Keratinocyte (primary cell): ENCODE data around the gene TNFAIP3. TPM values are rescaled to one million over a fixed set of nuclear protein-coding genes. Genes with fewer than 3 reads are reported as not detected.

ENCODE experiments used
- DNase-seq: peaks from one replicate; pipeline ENCODE4 v3.0.0-alpha.2; 2011; ENCODE audit warnings: low read depth, missing footprints, low spot score
- FAIRE-seq: peaks from 2 replicates; lab custom pipeline; 2011; peaks lifted over from hg19 to GRCh38; lab: Jason Lieb, UNC
- H2AFZ ChIP-seq: 2 replicates; pipeline ENCODE4 v1.6.0; 2012; ENCODE audit warnings: low read length, control low read depth, inconsistent platforms; ENCODE audit not compliant: control insufficient read depth
- H3K27ac ChIP-seq: 2 replicates; pipeline ENCODE4 v1.5.1; 2011; ENCODE audit warnings: low read length; ENCODE audit not compliant: control insufficient read depth, insufficient read depth
- H3K27me3 ChIP-seq: 3 replicates; pipeline ENCODE4 v1.6.0; 2011; ENCODE audit warnings: low read length; ENCODE audit not compliant: control insufficient read depth, insufficient read depth; ENCODE audit errors: extremely low read depth
- H3K36me3 ChIP-seq, 2 experiments: 2 replicates in 1 of 2; 3 replicates in 1 of 2; pipeline ENCODE4 v1.5.1; 2011; ENCODE audit warnings: low read length in 2 of 2, mild to moderate bottlenecking in 1 of 2; ENCODE audit not compliant: control insufficient read depth in 2 of 2, insufficient read depth in 2 of 2; ENCODE audit errors: extremely low read depth in 1 of 2
- H3K4me1 ChIP-seq: 3 replicates; pipeline ENCODE4 v1.5.1; 2011; ENCODE audit warnings: low read length; ENCODE audit not compliant: control insufficient read depth, insufficient read depth; ENCODE audit errors: extremely low read depth
- H3K4me2 ChIP-seq: 3 replicates; pipeline ENCODE4 v1.6.0; 2011; ENCODE audit warnings: low read depth, low read length; ENCODE audit not compliant: control insufficient read depth, insufficient read depth; ENCODE audit errors: extremely low read depth
- H3K4me3 ChIP-seq, 3 experiments: fragments of 200-600 bp in 1 of 3; sonication (generic) in 1 of 3; 2 replicates in 2 of 3; 3 replicates in 1 of 3; pipeline ENCODE4 v1.5.1; 2011 to 2016; ENCODE audit warnings: low read length in 3 of 3, mild to moderate bottlenecking in 3 of 3, control low read depth in 2 of 3, inconsistent platforms in 1 of 3, low read depth in 1 of 3, mixed read lengths in 1 of 3, mixed run types in 1 of 3, moderate library complexity in 1 of 3; ENCODE audit not compliant: control insufficient read depth in 2 of 3, insufficient read depth in 2 of 3; ENCODE audit errors: extremely low read depth in 1 of 3
- H3K79me2 ChIP-seq: 2 replicates; pipeline ENCODE4 v1.6.0; 2012; ENCODE audit warnings: low read length; ENCODE audit not compliant: control insufficient read depth, insufficient read depth
- H3K9ac ChIP-seq: 3 replicates; pipeline ENCODE4 v1.6.0; 2011; ENCODE audit warnings: low read length; ENCODE audit not compliant: control insufficient read depth, insufficient read depth; ENCODE audit errors: extremely low read depth
- H3K9me1 ChIP-seq: 3 replicates; pipeline ENCODE4 v1.6.0; 2011; ENCODE audit warnings: low read length; ENCODE audit not compliant: control insufficient read depth, insufficient read depth; ENCODE audit errors: extremely low read depth
- H3K9me3 ChIP-seq: 2 replicates; pipeline ENCODE4 v1.5.1; 2012; ENCODE audit warnings: low read depth, low read length; ENCODE audit not compliant: control insufficient read depth
- H4K20me1 ChIP-seq: 3 replicates; pipeline ENCODE4 v1.6.0; 2011; ENCODE audit warnings: low read length; ENCODE audit not compliant: control insufficient read depth, insufficient read depth; ENCODE audit errors: extremely low read depth
- EZH2 ChIP-seq: IDR thresholded peaks from one replicate; pipeline ENCODE4 v1.6.1; 2012; ENCODE audit warnings: inconsistent platforms, mild to moderate bottlenecking, low read length, moderate library complexity
- dilution Hi-C: fragments of 300-500 bp; cut with MboI; formaldehyde crosslinking; loops from one replicate; pipeline ENCODE4 v1.7.0; 2020; ENCODE audit warnings: low sequenced_read_pairs; ENCODE audit not compliant: extremely low pct_ligation_motif_present
- polyA plus RNA-seq, 5 experiments: library from polyadenylated mRNA; depleted of rRNA in 3 of 5; stranded (reverse) in 3 of 5; stranded (forward) in 1 of 5; unstranded in 1 of 5; fragments of >200 nt; gene quantifications; 1 replicate in 1 of 5; 2 replicates in 3 of 5; 3 replicates in 1 of 5; pipeline versions ENCODE4 v1.2.1 to v1.2.3, GENCODE V29; 2011 to 2012; ENCODE audit warnings: missing spikeins in 2 of 5, low read depth in 1 of 5, low replicate concordance in 1 of 5
- TF ChIP-seq, protein P1 (sequence below), 3 experiments: IDR thresholded peaks in 1 of 3; conservative IDR thresholded peaks in 1 of 3; optimal IDR thresholded peaks in 1 of 3; 2 replicates in 2 of 3; 3 replicates in 1 of 3; pipeline versions ENCODE3 to v1.5.1; 2011; ENCODE audit warnings: low read length in 3 of 3, mild to moderate bottlenecking in 3 of 3, moderate library complexity in 2 of 3, control low read depth in 1 of 3, inconsistent platforms in 1 of 3; ENCODE audit not compliant: insufficient read depth in 2 of 3; ENCODE audit errors: extremely low read depth in 1 of 3

The TNFAIP3 gene
- polyA plus RNA-seq, 1 donor (not counting 4 experiments of a cell fraction or from before 2014, with no cell fraction given) = 141 TPM

GRCh38 chr6:137914530-137915193 lies 47.6 kb downstream of the TNFAIP3 start:
- H3K9me3 ChIP-seq = no peaks in the 10 kb centered on the region
- peaks cover 7% of the 10 kb centered on the region for H3K4me1 ChIP-seq
- H3K27ac ChIP-seq = no peak overlapping the region
- FAIRE-seq (no peak), DNase-seq (no peak)
- H3K9me1 ChIP-seq = no peaks in the 10 kb centered on the region
- no peak overlapping the region for H3K4me3 ChIP-seq
- H3K79me2 ChIP-seq = no peaks in the 10 kb centered on the region
- no peaks in the 10 kb centered on the region for H3K27me3 ChIP-seq
- no peak overlapping the region for H3K4me2 ChIP-seq
- no peaks in the 10 kb centered on the region for H4K20me1 ChIP-seq
- no peak for TF ChIP-seq EZH2
- TF ChIP-seq, protein P1, sequence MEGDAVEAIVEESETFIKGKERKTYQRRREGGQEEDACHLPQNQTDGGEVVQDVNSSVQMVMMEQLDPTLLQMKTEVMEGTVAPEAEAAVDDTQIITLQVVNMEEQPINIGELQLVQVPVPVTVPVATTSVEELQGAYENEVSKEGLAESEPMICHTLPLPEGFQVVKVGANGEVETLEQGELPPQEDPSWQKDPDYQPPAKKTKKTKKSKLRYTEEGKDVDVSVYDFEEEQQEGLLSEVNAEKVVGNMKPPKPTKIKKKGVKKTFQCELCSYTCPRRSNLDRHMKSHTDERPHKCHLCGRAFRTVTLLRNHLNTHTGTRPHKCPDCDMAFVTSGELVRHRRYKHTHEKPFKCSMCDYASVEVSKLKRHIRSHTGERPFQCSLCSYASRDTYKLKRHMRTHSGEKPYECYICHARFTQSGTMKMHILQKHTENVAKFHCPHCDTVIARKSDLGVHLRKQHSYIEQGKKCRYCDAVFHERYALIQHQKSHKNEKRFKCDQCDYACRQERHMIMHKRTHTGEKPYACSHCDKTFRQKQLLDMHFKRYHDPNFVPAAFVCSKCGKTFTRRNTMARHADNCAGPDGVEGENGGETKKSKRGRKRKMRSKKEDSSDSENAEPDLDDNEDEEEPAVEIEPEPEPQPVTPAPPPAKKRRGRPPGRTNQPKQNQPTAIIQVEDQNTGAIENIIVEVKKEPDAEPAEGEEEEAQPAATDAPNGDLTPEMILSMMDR (optimal IDR thresholded peaks at IDR 0.05 in 1 of 3, IDR thresholded peaks at IDR 0.05 in 1 of 3, conservative IDR thresholded peaks at IDR 0.05 in 1 of 3; ENCODE audit: extremely low read depth in 1 of 3, insufficient read depth in 2 of 3, low read length in 3 of 3) = no peak
- dilution Hi-C loops = no loop called here
- H3K9ac ChIP-seq = no peak overlapping the region
- no peak overlapping the region for H2AFZ ChIP-seq
- H3K36me3 ChIP-seq = no peaks in the 10 kb centered on the region

- Histone ChIP-seq H3K27ac (no peak overlapping the region), H2AFZ (no peak overlapping the region), H3K9me1 (no peaks in the 10 kb centered on the region), H3K36me3 (no peaks in the 10 kb centered on the region), H3K27me3 (no peaks in the 10 kb centered on the region), H3K4me2 (no peak overlapping the region), H3K9me3 (no peaks in the 10 kb centered on the region), H3K79me2 (no peaks in the 10 kb centered on the region), H4K20me1 (no peaks in the 10 kb centered on the region), H3K4me1 (peaks cover 4% of the 10 kb centered on the region), H3K4me3 (no peak overlapping the region), H3K9ac (no peak overlapping the region)
- FAIRE-seq (no peak), DNase-seq (no peak)
- no peak for TF ChIP-seq EZH2
- TF ChIP-seq, protein P1 (optimal IDR thresholded peaks at IDR 0.05 in 1 of 3, IDR thresholded peaks at IDR 0.05 in 1 of 3, conservative IDR thresholded peaks at IDR 0.05 in 1 of 3; ENCODE audit: extremely low read depth in 1 of 3, insufficient read depth in 2 of 3, low read length in 3 of 3) = no peak
- dilution Hi-C loops = no loop called here
Observed at GRCh38 chr6:137915790-137916189, 48.7 kb downstream of the TNFAIP3 start.
